ENCODE measurements around the gene TH. TPM values are rescaled to one million over a fixed set of nuclear protein-coding genes. Genes with fewer than 3 reads are reported as not detected.
A peak's percentile ranks its signal among the peaks of the same experiment; 100 is the strongest.

TH gene
- total and polyA plus RNA-seq, 10 donors = 0.13 to 1.0 (median 0.27) TPM; not detected in 6

GRCh38 chr11:2202900-2203439, 31.4 kb upstream of the TH start:
- no peak overlapping the region for H3K27ac ChIP-seq
- no peaks in the 10 kb centered on the region for H3K36me3 ChIP-seq
- peaks cover 0 to 7% (median 0%) of the 10 kb centered on the region in 7 donors for H3K27me3 ChIP-seq (replicated peaks in 1 of 7)
- no peaks in the 10 kb centered on the region for H3K4me1 ChIP-seq
- 70 to 92% (median 81%) methylated on average over 8 to 10 of the region's 10 CpGs for WGBS, 5 donors
- no peak overlapping the region for H3K4me3 ChIP-seq
- TF ChIP-seq POLR2A (IDR thresholded peaks at IDR 0.05) (no peak), CTCF (IDR thresholded peaks at IDR 0.05 in 8 of 11, conservative IDR thresholded peaks at IDR 0.05 in 3 of 11) (no peak), POLR2AphosphoS5 (IDR thresholded peaks at IDR 0.05) (no peak)
- no peak for DNase-seq
- intact Hi-C loops (cut with DNase I; ENCODE audit: low total_unique reads) = no loop called here
- peaks cover 0 to 10% (median 0%) of the 10 kb centered on the region in 8 donors for H3K9me3 ChIP-seq

GRCh38 chr11:2202071-2202899, 30.7 kb upstream of the TH start:
- no peak overlapping the region for H3K4me3 ChIP-seq
- WGBS, 5 donors = 60 to 64% (median 61%) methylated on average over 15 to 29 of the region's 29 CpGs
- peaks cover 0 to 3% (median 0%) of the 10 kb centered on the region in 6 donors for H3K4me1 ChIP-seq
- intact Hi-C loops (cut with DNase I; ENCODE audit: low total_unique reads) = no loop called here
- H3K27ac ChIP-seq = no peak overlapping the region
- no peak for TF ChIP-seq POLR2AphosphoS5 (IDR thresholded peaks at IDR 0.05)
- TF ChIP-seq POLR2A (IDR thresholded peaks at IDR 0.05) = no peak
- TF ChIP-seq CTCF (IDR thresholded peaks at IDR 0.05 in 8 of 11, conservative IDR thresholded peaks at IDR 0.05 in 3 of 11) = no peak
- peak; percentile 65 for DNase-seq
- H3K9me3 ChIP-seq = peaks cover 0 to 9% (median 0%) of the 10 kb centered on the region in 8 donors
- H3K27me3 ChIP-seq (replicated peaks in 1 of 7) = peaks cover 0 to 5% (median 0%) of the 10 kb centered on the region in 7 donors
- H3K36me3 ChIP-seq = no peaks in the 10 kb centered on the region

GRCh38 chr11:2201542-2201941, 29.9 kb upstream of the TH start:
- peaks cover 0 to 8% (median 0%) of the 10 kb centered on the region in 6 donors for H3K4me1 ChIP-seq
- 46 to 92% (median 73%) methylated on average over 2 of the region's 2 CpGs for WGBS, 5 donors
- intact Hi-C loops (cut with DNase I; ENCODE audit: low total_unique reads) = no loop called here
- no peak overlapping the region for H3K27ac ChIP-seq
- DNase-seq = no peak
- H3K36me3 ChIP-seq = no peaks in the 10 kb centered on the region
- peaks cover 0 to 5% (median 0%) of the 10 kb centered on the region in 7 donors for H3K27me3 ChIP-seq (replicated peaks in 1 of 7)
- H3K9me3 ChIP-seq = peaks cover 0 to 6% (median 0%) of the 10 kb centered on the region in 8 donors
- H3K4me3 ChIP-seq = no peak overlapping the region
- no peak for TF ChIP-seq POLR2AphosphoS5 (IDR thresholded peaks at IDR 0.05)
- TF ChIP-seq POLR2A (IDR thresholded peaks at IDR 0.05) = no peak
- no peak for TF ChIP-seq CTCF (IDR thresholded peaks at IDR 0.05 in 8 of 11, conservative IDR thresholded peaks at IDR 0.05 in 3 of 11)

GRCh38 chr11:2200957-2201519, 29.4 kb upstream of the TH start:
- intact Hi-C loops (cut with DNase I; ENCODE audit: low total_unique reads) = no loop called here
- TF ChIP-seq POLR2A (IDR thresholded peaks at IDR 0.05) (no peak), POLR2AphosphoS5 (IDR thresholded peaks at IDR 0.05) (no peak), CTCF (IDR thresholded peaks at IDR 0.05 in 8 of 11, conservative IDR thresholded peaks at IDR 0.05 in 3 of 11) (no peak)
- peaks cover 0 to 6% (median 0%) of the 10 kb centered on the region in 8 donors for H3K9me3 ChIP-seq
- no peak overlapping the region for H3K4me3 ChIP-seq
- no peak for DNase-seq
- H3K27ac ChIP-seq = no peak overlapping the region
- 80 to 94% (median 86%) methylated on average over 1 of the region's 1 CpG for WGBS, 5 donors
- peaks cover 0 to 8% (median 0%) of the 10 kb centered on the region in 6 donors for H3K4me1 ChIP-seq
- H3K36me3 ChIP-seq = no peaks in the 10 kb centered on the region
- peaks cover 0 to 5% (median 0%) of the 10 kb centered on the region in 7 donors for H3K27me3 ChIP-seq (replicated peaks in 1 of 7)

Data from spleen (tissue), 11 donors.